ENCODE results near the gene VANGL2. TPM values are rescaled to one million over a fixed set of nuclear protein-coding genes. Genes with fewer than 3 reads are reported as not detected.

The VANGL2 gene
- total RNA-seq, 2 donors from 2014 or later: 3.6 to 7.8 TPM

DNA sequence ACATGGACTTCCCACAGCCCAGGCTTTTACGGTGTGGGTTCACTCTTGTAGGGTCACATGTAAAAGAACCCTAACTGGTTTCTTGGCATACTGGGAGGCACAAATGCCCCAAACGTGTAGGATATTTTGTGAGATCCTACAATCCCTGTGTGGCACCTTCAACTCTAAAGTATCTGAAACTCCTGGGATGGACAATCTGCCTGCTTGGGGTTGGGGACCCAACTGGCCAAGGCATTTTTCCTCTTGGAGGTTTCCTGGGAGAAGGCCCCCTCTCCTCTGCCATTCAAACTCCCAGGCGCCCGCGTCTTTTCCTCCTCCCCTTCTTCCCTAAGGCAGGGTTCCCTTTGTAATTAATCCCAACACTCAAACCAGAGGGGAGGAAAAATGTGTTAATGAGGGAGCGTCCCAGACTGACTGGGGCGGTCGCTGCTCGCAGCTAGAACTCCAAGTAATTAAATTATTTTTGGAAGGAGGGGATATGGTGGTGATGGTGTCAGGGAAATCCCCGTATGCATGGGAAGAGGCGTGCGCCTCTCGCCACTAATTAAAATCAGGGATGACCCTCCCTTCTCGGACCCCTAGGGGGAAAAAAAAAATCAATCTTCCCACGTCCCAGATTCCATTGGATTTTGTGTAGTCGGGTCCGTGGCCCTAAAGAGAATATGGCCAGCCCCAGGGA is 681 bp upstream of the VANGL2 start:
- 41 to 43% methylated on average over 16 to 17 of the region's 17 CpGs for WGBS, 2 donors
- peak; percentile 11 for ATAC-seq
- no peak for TF ChIP-seq POLR2A (IDR thresholded peaks at IDR 0.05)
- TF ChIP-seq CTCF (IDR thresholded peaks at IDR 0.05): peak in 1 of 7 experiments; percentile 10
- Histone ChIP-seq H3K36me3 (replicated peaks in 1 of 2; ENCODE audit: insufficient read depth in 1 of 2, low read depth in 2 of 2) (no peaks in the 10 kb centered on the region), H3K4me3 (peak overlapping the region; percentile 74 to 97), H3K4me1 (peaks cover 22% of the 10 kb centered on the region), H3K27me3 (no peaks in the 10 kb centered on the region), H3K9me3 (no peaks in the 10 kb centered on the region), H3K27ac (peak overlapping the region in 3 of 4 donors; percentile 27 to 64 (median 54))
- no peak for DNase-seq
- intact Hi-C loops (cut with DNase I): no loop called here

- no peaks in the 10 kb centered on the region for H3K9me3 ChIP-seq
- DNase-seq (peak in 3 of 4 donors; percentile 13 to 49 (median 30)), ATAC-seq (peak; percentile 45)
Observed at GRCh38 chr1:160400646-160401486, 502 bp downstream of the VANGL2 start.

GRCh38 chr1:160401487-160401805 is 1.1 kb downstream of the VANGL2 start:
- H3K4me3 ChIP-seq: peak overlapping the region in 1 of 2 donors; percentile 74
- no peaks in the 10 kb centered on the region for H3K9me3 ChIP-seq
- intact Hi-C loops (cut with DNase I): no loop called here
- H3K4me1 ChIP-seq: peaks cover 22% of the 10 kb centered on the region
- TF ChIP-seq CTCF (IDR thresholded peaks at IDR 0.05) (no peak), POLR2A (IDR thresholded peaks at IDR 0.05) (no peak)
- WGBS, 2 donors: 39 to 42% methylated on average over 7 of the region's 7 CpGs
- peak overlapping the region in 1 of 4 donors; percentile 64 for H3K27ac ChIP-seq
- no peaks in the 10 kb centered on the region for H3K36me3 ChIP-seq (replicated peaks in 1 of 2; ENCODE audit: insufficient read depth in 1 of 2, low read depth in 2 of 2)
- H3K27me3 ChIP-seq: no peaks in the 10 kb centered on the region
- DNase-seq (no peak), ATAC-seq (peak; percentile 3)

More at GRCh38 chr1:160400646-160401486, 502 bp downstream of the VANGL2 start:
- no peaks in the 10 kb centered on the region for H3K36me3 ChIP-seq (replicated peaks in 1 of 2; ENCODE audit: insufficient read depth in 1 of 2, low read depth in 2 of 2)
- intact Hi-C loops (cut with DNase I): no loop called here
- peak overlapping the region in 3 of 4 donors; percentile 34 to 66 (median 64) for H3K27ac ChIP-seq
- peaks cover 22% of the 10 kb centered on the region for H3K4me1 ChIP-seq
- H3K27me3 ChIP-seq: no peaks in the 10 kb centered on the region
- no peak for TF ChIP-seq CTCF (IDR thresholded peaks at IDR 0.05)
- no peak for TF ChIP-seq POLR2A (IDR thresholded peaks at IDR 0.05)
- peak overlapping the region; percentile 74 to 97 for H3K4me3 ChIP-seq
- WGBS, 2 donors: 1% methylated on average over 43 to 49 of the region's 55 CpGs

- 72 to 75% methylated on average over 9 of the region's 9 CpGs for WGBS, 2 donors
- ATAC-seq: no peak
- H3K27me3 ChIP-seq: no peaks in the 10 kb centered on the region
- H3K36me3 ChIP-seq (replicated peaks in 1 of 2; ENCODE audit: insufficient read depth in 1 of 2, low read depth in 2 of 2): no peaks in the 10 kb centered on the region
- no peak for DNase-seq
- H3K27ac ChIP-seq: no peak overlapping the region
- no peak overlapping the region for H3K4me3 ChIP-seq
- TF ChIP-seq POLR2A (IDR thresholded peaks at IDR 0.05) (no peak), CTCF (IDR thresholded peaks at IDR 0.05) (no peak)
- peaks cover 22% of the 10 kb centered on the region for H3K4me1 ChIP-seq
- H3K9me3 ChIP-seq: no peaks in the 10 kb centered on the region
- intact Hi-C loops (cut with DNase I): no loop called here
Observed at GRCh38 chr1:160402001-160402795, 1.8 kb downstream of the VANGL2 start.
